NB4 (cell line): ENCODE data around the gene UBE2K.
"Not testable (repeated sequence)": the region's sequence is repeated elsewhere in the genome, so short reads cannot be mapped to it uniquely, and the experiment has no call there.

Source experiments
- DNase-seq: peaks from one replicate; pipeline ENCODE4 v3.0.0; 2010; ENCODE audit warnings: low read depth
- H3K4me3 ChIP-seq: one replicate; pipeline ENCODE4 v1.5.1; 2011; ENCODE audit warnings: mild to moderate bottlenecking, low read depth, low read length, moderate library complexity
- MAX ChIP-seq: IDR thresholded peaks from 2 replicates; pipeline ENCODE4 v1.6.1; 2011; ENCODE audit warnings: low read depth, low read length
- MYC ChIP-seq: IDR thresholded peaks from 2 replicates; pipeline ENCODE4 v1.6.1; 2011; ENCODE audit warnings: low read depth, low read length
- POLR2A ChIP-seq: IDR thresholded peaks from 2 replicates; pipeline ENCODE4 v1.6.1; 2011; ENCODE audit warnings: mild to moderate bottlenecking; ENCODE audit not compliant: insufficient read length; ENCODE audit errors: extremely low read depth
- TF ChIP-seq, protein P1 (sequence below): IDR thresholded peaks from one replicate; pipeline ENCODE4 v1.5.1; 2012; ENCODE audit warnings: low read depth, low read length

The UBE2K gene

GRCh38 chr4:39718366-39719323 is 20.7 kb downstream of the UBE2K start:
- no peak overlapping the region for H3K4me3 ChIP-seq
- TF ChIP-seq MAX (no peak), POLR2A (no peak), MYC (no peak)
- TF ChIP-seq, protein P1, sequence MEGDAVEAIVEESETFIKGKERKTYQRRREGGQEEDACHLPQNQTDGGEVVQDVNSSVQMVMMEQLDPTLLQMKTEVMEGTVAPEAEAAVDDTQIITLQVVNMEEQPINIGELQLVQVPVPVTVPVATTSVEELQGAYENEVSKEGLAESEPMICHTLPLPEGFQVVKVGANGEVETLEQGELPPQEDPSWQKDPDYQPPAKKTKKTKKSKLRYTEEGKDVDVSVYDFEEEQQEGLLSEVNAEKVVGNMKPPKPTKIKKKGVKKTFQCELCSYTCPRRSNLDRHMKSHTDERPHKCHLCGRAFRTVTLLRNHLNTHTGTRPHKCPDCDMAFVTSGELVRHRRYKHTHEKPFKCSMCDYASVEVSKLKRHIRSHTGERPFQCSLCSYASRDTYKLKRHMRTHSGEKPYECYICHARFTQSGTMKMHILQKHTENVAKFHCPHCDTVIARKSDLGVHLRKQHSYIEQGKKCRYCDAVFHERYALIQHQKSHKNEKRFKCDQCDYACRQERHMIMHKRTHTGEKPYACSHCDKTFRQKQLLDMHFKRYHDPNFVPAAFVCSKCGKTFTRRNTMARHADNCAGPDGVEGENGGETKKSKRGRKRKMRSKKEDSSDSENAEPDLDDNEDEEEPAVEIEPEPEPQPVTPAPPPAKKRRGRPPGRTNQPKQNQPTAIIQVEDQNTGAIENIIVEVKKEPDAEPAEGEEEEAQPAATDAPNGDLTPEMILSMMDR, result no peak
- DNase-seq, result no peak

GRCh38 chr4:39719804-39720580 is 22.1 kb downstream of the UBE2K start:
- TF ChIP-seq MAX, result no peak
- TF ChIP-seq MYC, result no peak
- TF ChIP-seq, protein P1, result no peak
- no peak for TF ChIP-seq POLR2A
- no peak overlapping the region for H3K4me3 ChIP-seq
- no peak for DNase-seq

DNA sequence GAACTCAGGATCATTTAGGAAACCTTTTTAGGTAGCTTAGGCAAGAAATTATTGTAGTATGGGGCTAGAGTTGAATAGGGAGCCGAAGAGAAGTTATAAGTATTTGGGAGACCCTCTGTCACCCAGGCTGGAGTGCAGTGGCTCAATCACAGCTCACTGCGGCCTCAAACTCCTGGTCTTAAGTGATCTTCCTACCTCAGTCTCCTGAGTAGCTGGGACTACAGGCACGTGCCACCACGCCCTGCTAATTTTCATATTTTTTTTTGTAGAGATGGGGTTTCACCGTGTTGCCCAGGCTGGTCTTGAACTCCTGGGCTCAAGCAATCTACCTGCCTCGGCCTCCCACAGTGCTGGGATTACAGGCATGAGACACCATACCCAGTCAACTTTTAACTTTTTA is 23.3 kb downstream of the UBE2K start:
- not testable (repeated sequence) for DNase-seq, H3K4me3 ChIP-seq

DNA sequence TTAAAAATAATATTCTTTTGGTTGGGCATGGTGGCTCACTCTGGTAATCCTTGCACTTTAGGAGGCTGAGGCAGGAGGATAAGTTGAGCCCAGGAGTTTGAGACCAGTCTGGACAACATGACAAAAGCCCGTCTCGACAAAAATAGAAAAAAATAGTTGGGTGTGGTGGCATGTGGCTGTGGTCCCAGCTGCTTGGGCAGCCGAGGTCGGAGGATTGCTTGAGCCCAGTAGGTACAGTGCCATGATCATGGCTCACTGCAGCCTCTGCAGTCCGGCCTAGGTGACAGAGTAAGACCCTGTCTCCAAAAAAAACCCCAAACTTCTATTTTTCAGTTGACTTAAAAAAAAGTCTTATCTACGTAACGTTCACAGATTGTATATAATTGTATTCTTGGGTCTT is 23.9 kb downstream of the UBE2K start:
- DNase-seq, result no peak
- no peak overlapping the region for H3K4me3 ChIP-seq
- TF ChIP-seq POLR2A (no peak), MYC (no peak), MAX (no peak)
- TF ChIP-seq, protein P1, result no peak

GRCh38 chr4:39729557-39729956 is 31.6 kb downstream of the UBE2K start:
- no peak overlapping the region for H3K4me3 ChIP-seq
- TF ChIP-seq POLR2A (no peak), MYC (no peak), MAX (no peak)
- TF ChIP-seq, protein P1, result no peak
- DNase-seq, result no peak

DNA sequence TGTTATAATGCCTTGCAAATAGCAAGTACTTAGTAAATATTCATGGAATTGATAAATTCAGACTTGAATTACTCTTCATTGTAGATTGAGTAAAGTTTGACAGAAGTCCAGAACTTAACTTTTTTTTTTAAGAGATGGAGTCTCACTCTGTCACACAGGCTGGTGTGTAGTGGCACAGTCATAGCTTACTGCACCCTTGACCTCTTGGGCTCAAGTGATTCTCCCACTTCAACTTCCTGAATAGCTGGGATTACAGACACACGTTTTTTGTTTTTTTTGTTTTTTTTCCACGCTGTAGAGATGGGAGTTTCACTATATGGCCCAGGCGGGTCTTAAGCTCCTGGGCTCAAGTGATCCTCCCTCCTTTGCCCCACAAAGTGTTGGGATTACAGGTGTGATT is 32.1 kb downstream of the UBE2K start:
- H3K4me3 ChIP-seq, result no peak overlapping the region
- DNase-seq, result peak; percentile 18
- TF ChIP-seq POLR2A (no peak), MAX (no peak), MYC (no peak)
- TF ChIP-seq, protein P1, result no peak
